Gastrocnemius medialis (tissue), 4 donors: ENCODE measurements around the gene BBS9.

Source experiments
- POLR2A ChIP-seq, 2 donors: fragments of 450-650 bp; IDR thresholded peaks; one replicate each; pipeline ENCODE4 v1.6.1; 2017; ENCODE audit warnings: antibody characterized with exemption in 2 of 2, mild to moderate bottlenecking in 2 of 2, moderate library complexity in 2 of 2
- TF ChIP-seq, protein P1 (sequence below), 5 experiments: fragments of 450-650 bp in 3 of 5; fragments of 200-600 bp in 2 of 5; sonication (generic) in 2 of 5; IDR thresholded peaks in 4 of 5; conservative IDR thresholded peaks in 1 of 5; 1 replicate in 4 of 5; 2 replicates in 1 of 5; pipeline ENCODE4 v1.5.1; 2016 to 2019; ENCODE audit warnings: antibody characterized with exemption in 5 of 5, mild to moderate bottlenecking in 3 of 5, moderate library complexity in 3 of 5

DNA sequence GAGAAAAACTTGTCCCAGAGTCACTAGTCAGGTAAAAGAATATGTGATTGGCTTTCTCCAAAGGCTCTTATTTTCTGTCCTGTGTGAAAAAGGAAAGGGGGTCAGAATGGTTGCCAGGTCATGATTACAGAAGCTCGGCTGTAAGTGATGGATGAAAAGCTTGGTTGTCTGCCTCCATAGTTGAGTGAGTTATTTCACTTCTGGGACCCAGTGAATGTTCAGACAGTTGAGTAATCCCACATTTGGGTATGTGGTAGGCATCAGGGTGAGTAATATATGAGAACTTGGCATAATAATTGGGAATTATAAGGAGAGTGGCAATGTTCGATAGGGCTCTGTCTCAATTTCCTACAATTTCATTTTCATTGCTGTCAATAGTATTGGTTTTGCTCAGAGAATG lies 72.5 kb downstream of the BBS9 start:
- TF ChIP-seq, protein P1, sequence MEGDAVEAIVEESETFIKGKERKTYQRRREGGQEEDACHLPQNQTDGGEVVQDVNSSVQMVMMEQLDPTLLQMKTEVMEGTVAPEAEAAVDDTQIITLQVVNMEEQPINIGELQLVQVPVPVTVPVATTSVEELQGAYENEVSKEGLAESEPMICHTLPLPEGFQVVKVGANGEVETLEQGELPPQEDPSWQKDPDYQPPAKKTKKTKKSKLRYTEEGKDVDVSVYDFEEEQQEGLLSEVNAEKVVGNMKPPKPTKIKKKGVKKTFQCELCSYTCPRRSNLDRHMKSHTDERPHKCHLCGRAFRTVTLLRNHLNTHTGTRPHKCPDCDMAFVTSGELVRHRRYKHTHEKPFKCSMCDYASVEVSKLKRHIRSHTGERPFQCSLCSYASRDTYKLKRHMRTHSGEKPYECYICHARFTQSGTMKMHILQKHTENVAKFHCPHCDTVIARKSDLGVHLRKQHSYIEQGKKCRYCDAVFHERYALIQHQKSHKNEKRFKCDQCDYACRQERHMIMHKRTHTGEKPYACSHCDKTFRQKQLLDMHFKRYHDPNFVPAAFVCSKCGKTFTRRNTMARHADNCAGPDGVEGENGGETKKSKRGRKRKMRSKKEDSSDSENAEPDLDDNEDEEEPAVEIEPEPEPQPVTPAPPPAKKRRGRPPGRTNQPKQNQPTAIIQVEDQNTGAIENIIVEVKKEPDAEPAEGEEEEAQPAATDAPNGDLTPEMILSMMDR (IDR thresholded peaks at IDR 0.05 in 4 of 5, conservative IDR thresholded peaks at IDR 0.05 in 1 of 5), result no peak
- TF ChIP-seq POLR2A (IDR thresholded peaks at IDR 0.05), result no peak
